ENCODE results near the gene COX6B1. TPM values are rescaled to one million over a fixed set of nuclear protein-coding genes. Genes with fewer than 3 reads are reported as not detected.

Gene COX6B1
- total and polyA plus RNA-seq, 2 of the 8 experiments (the other 6 are each of a cell fraction or from before 2014, with no cell fraction given): 437 to 1,052 TPM

- ChIA-PET CTCF (ENCODE audit: partially characterized antibody) (interaction anchor here (1.3 to 3.6 kb wide), 3 partner anchors 57 to 96 kb away, joined by 4 to 17 read pairs (median 10); no protein-coding TSS in a partner anchor), POLR2A (ENCODE audit: partially characterized antibody) (interaction anchor here (1.0 to 3.4 kb wide), 11 partner anchors 15 to 135 kb away, joined by 3 to 13 read pairs (median 3); partner anchors contain the start of gene HAUS5)
- no peak overlapping the region for H3K27ac ChIP-seq (ENCODE audit: low read depth, low read length)
- H2AFZ ChIP-seq (ENCODE audit: low read length): peak overlapping the region; percentile 33; the same call in 1 of the 2 replicates
- peak overlapping the region; percentile 51 for H3K18ac ChIP-seq (ENCODE audit: extremely low read depth, low read length)
- H3K27me3 ChIP-seq (replicated peaks in 1 of 4; ENCODE audit: control insufficient read depth in 3 of 4, extremely low read depth in 1 of 4, insufficient read depth in 3 of 4, low read length in 3 of 4): peaks cover 0 to 6% (median 3%) of the 10 kb centered on the region in 4 experiments; a peak in 4 of 7 replicates
- H2BK15ac ChIP-seq (ENCODE audit: low read length): peak overlapping the region; percentile 50; the same call in 1 of the 2 replicates
- H3K23ac ChIP-seq (ENCODE audit: insufficient read length): no peak overlapping the region
- no peak overlapping the region for H3K14ac ChIP-seq (ENCODE audit: insufficient read length)
- H3K9me3 ChIP-seq (ENCODE audit: insufficient read depth in 2 of 2, low read depth in 1 of 2, low read length in 1 of 2): no peaks in the 10 kb centered on the region
- H3K9ac ChIP-seq (replicated peaks in 1 of 4; ENCODE audit: extremely low read depth in 1 of 4, low read depth in 3 of 4, low read length in 3 of 4): no peak overlapping the region
- DNase-seq (ENCODE audit: low read depth in 1 of 2, low spot score in 2 of 2) (peak; percentile 61 to 98), FAIRE-seq (no peak)
- H4K5ac ChIP-seq (ENCODE audit: insufficient read length, low read depth, low read length): no peak overlapping the region
- H3K4me2 ChIP-seq (ENCODE audit: insufficient read depth in 1 of 2, low read depth in 2 of 2, low read length in 2 of 2): peak overlapping the region; percentile 85 to 88
- H2BK5ac ChIP-seq (ENCODE audit: low read depth, low read length): peak overlapping the region; percentile 28; the same call in 1 of the 2 replicates
- 31% methylated on average over 10 of the region's 20 CpGs; no CpG with 5 or more reads in 1 of the 2 experiments for WGBS, 2 experiments (ENCODE audit: extremely low coverage in 1 of 2, insufficient coverage in 1 of 2, insufficient read length in 1 of 2, insufficient replicate concordance in 2 of 2, low coverage in 1 of 2, low lambda C conversion rate in 2 of 2, missing lambda C conversion rate in 1 of 2)
- peaks cover 7 to 27% (median 16%) of the 10 kb centered on the region in 4 experiments; a peak in 6 of 7 replicates for H3K4me1 ChIP-seq (replicated peaks in 1 of 4; ENCODE audit: control insufficient read depth in 3 of 4, insufficient read depth in 4 of 4, low read length in 3 of 4)
- peak overlapping the region; percentile 4 for H3K4ac ChIP-seq (replicated peaks; ENCODE audit: insufficient read length, low read depth, low read length)
- H3K36me3 ChIP-seq (ENCODE audit: control insufficient read depth in 2 of 4, insufficient read depth in 4 of 4, low read length in 3 of 4): no peaks in the 10 kb centered on the region
- H3K23me2 ChIP-seq (ENCODE audit: low read depth, low read length): peaks cover 23% of the 10 kb centered on the region; the same call in 1 of the 2 replicates
- 0 out of 2 replicates have a peak overlapping the region, but pooled peaks have one; percentile 28 for H4K8ac ChIP-seq (ENCODE audit: extremely low read depth, insufficient read depth, low read length)
- no peaks in the 10 kb centered on the region for H4K20me1 ChIP-seq (replicated peaks in 1 of 2; ENCODE audit: control insufficient read depth in 1 of 2, insufficient read depth in 2 of 2, low read length in 2 of 2)
- H2AK5ac ChIP-seq (ENCODE audit: low read depth, low read length): no peak overlapping the region
- H2BK20ac ChIP-seq (ENCODE audit: low read length): no peak overlapping the region
- H3K4me3 ChIP-seq (ENCODE audit: extremely low read depth in 1 of 4, insufficient read depth in 2 of 4, low read depth in 3 of 4, low read length in 4 of 4): peak overlapping the region; percentile 34 to 63 (median 52)
- no peak overlapping the region for H2BK120ac ChIP-seq (replicated peaks; ENCODE audit: low read depth, low read length)
- H4K91ac ChIP-seq (replicated peaks; ENCODE audit: insufficient read length, low read length): peak overlapping the region; percentile 5
- peaks cover 5 to 15% of the 10 kb centered on the region in 2 experiments; a peak in 3 of 4 replicates for H3K79me2 ChIP-seq (ENCODE audit: control insufficient read depth in 1 of 2, insufficient read depth in 2 of 2, low read length in 2 of 2)
- H3K56ac ChIP-seq (replicated peaks; ENCODE audit: insufficient read length, low read depth, low read length): no peak overlapping the region
- no peaks in the 10 kb centered on the region for H3K79me1 ChIP-seq (ENCODE audit: low read depth, low read length)
- H2BK12ac ChIP-seq (ENCODE audit: low read depth, low read length): 0 out of 2 replicates have a peak overlapping the region, but pooled peaks have one; percentile 28
- TF ChIP-seq CEBPB (IDR thresholded peaks at IDR 0.05; ENCODE audit: low read depth, low read length) (0 out of 2 replicates have a peak, but pooled peaks have one; percentile 1), CTBP2 (IDR thresholded peaks at IDR 0.05; ENCODE audit: borderline replicate concordance, insufficient read depth, insufficient read length, low read length) (no peak), HDAC6 (IDR thresholded peaks at IDR 0.05; ENCODE audit: low read depth, low read length) (no peak), E2F6 (IDR thresholded peaks at IDR 0.05) (no peak), RFX5 (IDR thresholded peaks at IDR 0.05; ENCODE audit: borderline replicate concordance, low read depth, low read length) (no peak), BACH1 (IDR thresholded peaks at IDR 0.05; ENCODE audit: low read length) (no peak), POU5F1 (IDR thresholded peaks at IDR 0.05; ENCODE audit: low read depth, low read length) (no peak), MAFK (IDR thresholded peaks at IDR 0.05; ENCODE audit: low read depth, low read length) (no peak), ASH2L (IDR thresholded peaks at IDR 0.05; ENCODE audit: low read length) (no peak), EP300 (IDR thresholded peaks at IDR 0.05; ENCODE audit: borderline replicate concordance in 1 of 2, low read depth in 2 of 2, low read length in 2 of 2) (no peak), SIX5 (IDR thresholded peaks at IDR 0.05; ENCODE audit: low read depth, low read length) (no peak)
Measured at GRCh38 chr19:35644987-35645679, 3.0 kb upstream of the COX6B1 start.
